SKM-1 (cell line): ENCODE measurements around the gene KCNJ15.
"Not testable (repeated sequence)": the region's sequence is repeated elsewhere in the genome, so short reads cannot be mapped to it uniquely, and the experiment has no call there.

Experiments
- DNase-seq: peaks from one replicate; lab custom pipeline; 2025; ENCODE audit not compliant: unreplicated experiment; lab: John Stamatoyannopoulos, UW

KCNJ15 gene

GRCh38 chr21:38244407-38244787 lies 12.4 kb upstream of the KCNJ15 start:
- DNase-seq = no peak

- no peak for DNase-seq
Observed at GRCh38 chr21:38244885-38245869, 11.6 kb upstream of the KCNJ15 start.

- no peak for DNase-seq
Observed at GRCh38 chr21:38246511-38246910, 10.3 kb upstream of the KCNJ15 start.

GRCh38 chr21:38247054-38247453 lies 9.7 kb upstream of the KCNJ15 start:
- not testable (repeated sequence) for DNase-seq

- DNase-seq = no peak
Observed at GRCh38 chr21:38247738-38248510, 8.9 kb upstream of the KCNJ15 start.

GRCh38 chr21:38249256-38249655 lies 7.5 kb upstream of the KCNJ15 start:
- DNase-seq = no peak

GRCh38 chr21:38249696-38250278 lies 7.0 kb upstream of the KCNJ15 start:
- DNase-seq = no peak

- no peak for DNase-seq
Observed at GRCh38 chr21:38250991-38251418, 5.8 kb upstream of the KCNJ15 start.

GRCh38 chr21:38254970-38255369 lies 1.8 kb upstream of the KCNJ15 start:
- DNase-seq = no peak

- DNase-seq = no peak
Observed at GRCh38 chr21:38255571-38256117, 1.1 kb upstream of the KCNJ15 start.

GRCh38 chr21:38257667-38258066 lies 876 bp downstream of the KCNJ15 start:
- no peak for DNase-seq

GRCh38 chr21:38258521-38259485 lies 2.0 kb downstream of the KCNJ15 start:
- no peak for DNase-seq

- DNase-seq = no peak
Observed at GRCh38 chr21:38259665-38260064, 2.9 kb downstream of the KCNJ15 start.

GRCh38 chr21:38260426-38260825 lies 3.6 kb downstream of the KCNJ15 start:
- DNase-seq = no peak

GRCh38 chr21:38261851-38262250 lies 5.1 kb downstream of the KCNJ15 start:
- DNase-seq = no peak

- DNase-seq = no peak
Observed at GRCh38 chr21:38263493-38263892, 6.7 kb downstream of the KCNJ15 start.

- DNase-seq = no peak
Observed at GRCh38 chr21:38264571-38264970, 7.8 kb downstream of the KCNJ15 start.

GRCh38 chr21:38265166-38265565 lies 8.4 kb downstream of the KCNJ15 start:
- DNase-seq = no peak

- DNase-seq = no peak
Observed at GRCh38 chr21:38266732-38267131, 9.9 kb downstream of the KCNJ15 start.

GRCh38 chr21:38267136-38267755 lies 10.5 kb downstream of the KCNJ15 start:
- no peak for DNase-seq
